RPMI8226 (cell line): ENCODE measurements around the gene ZNF225.
"Not testable (repeated sequence)": the region's sequence is repeated elsewhere in the genome, so short reads cannot be mapped to it uniquely, and the experiment has no call there.

Source experiments
- DNase-seq: peaks from one replicate; pipeline ENCODE4 v3.0.0-alpha.2; 2015

ZNF225 gene

DNA sequence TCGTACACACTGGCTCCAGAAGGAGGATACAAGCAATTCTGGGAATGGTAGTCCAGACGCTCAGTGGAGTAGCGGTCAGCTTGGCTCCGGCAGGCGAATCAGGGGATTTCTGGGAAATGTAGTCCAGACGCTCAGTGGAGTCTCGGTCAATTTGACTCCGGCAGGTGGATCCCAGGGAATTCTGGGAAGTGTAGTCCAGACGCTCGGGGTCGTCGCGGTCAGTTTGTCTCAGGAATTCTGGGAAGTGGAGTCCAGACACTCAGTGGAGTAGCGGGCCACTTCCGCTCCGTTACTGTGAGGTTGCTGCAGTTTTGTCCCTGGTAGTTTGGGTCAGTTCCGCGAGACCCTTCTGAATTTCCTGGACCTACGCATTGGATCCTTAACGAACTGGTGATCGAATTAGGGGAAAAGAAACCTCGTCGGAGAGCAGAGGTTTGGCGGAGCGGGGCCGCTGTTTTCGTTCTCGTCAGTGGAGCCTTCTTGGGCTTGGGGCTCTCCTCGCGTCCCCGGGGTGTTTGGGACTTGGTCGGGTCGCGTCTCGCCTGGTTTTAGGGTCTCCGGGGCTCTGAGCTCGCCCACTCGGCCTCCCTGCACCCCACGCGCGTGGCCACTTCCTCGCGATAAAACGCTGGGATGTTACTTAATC is at the start of gene ZNF225:
TSS of gene ZNF225 (plus strand) at position 262 of the 646 bp plus-strand sequence. CDS start 2,429 bp downstream, outside the sequence.
- peak; percentile 94 for DNase-seq

GRCh38 chr19:44066305-44066704 is 46.9 kb upstream of the ZNF225 start:
- DNase-seq = no peak

GRCh38 chr19:44069415-44069814 is 43.8 kb upstream of the ZNF225 start:
- no peak for DNase-seq

GRCh38 chr19:44071824-44072542 is 41.2 kb upstream of the ZNF225 start, which contains the start of gene ZNF284:
ZNF284 (plus strand) TSS chr19:44072159; CDS start chr19:44076390, 4,231 bp downstream.
- DNase-seq = peak; percentile 78

DNA sequence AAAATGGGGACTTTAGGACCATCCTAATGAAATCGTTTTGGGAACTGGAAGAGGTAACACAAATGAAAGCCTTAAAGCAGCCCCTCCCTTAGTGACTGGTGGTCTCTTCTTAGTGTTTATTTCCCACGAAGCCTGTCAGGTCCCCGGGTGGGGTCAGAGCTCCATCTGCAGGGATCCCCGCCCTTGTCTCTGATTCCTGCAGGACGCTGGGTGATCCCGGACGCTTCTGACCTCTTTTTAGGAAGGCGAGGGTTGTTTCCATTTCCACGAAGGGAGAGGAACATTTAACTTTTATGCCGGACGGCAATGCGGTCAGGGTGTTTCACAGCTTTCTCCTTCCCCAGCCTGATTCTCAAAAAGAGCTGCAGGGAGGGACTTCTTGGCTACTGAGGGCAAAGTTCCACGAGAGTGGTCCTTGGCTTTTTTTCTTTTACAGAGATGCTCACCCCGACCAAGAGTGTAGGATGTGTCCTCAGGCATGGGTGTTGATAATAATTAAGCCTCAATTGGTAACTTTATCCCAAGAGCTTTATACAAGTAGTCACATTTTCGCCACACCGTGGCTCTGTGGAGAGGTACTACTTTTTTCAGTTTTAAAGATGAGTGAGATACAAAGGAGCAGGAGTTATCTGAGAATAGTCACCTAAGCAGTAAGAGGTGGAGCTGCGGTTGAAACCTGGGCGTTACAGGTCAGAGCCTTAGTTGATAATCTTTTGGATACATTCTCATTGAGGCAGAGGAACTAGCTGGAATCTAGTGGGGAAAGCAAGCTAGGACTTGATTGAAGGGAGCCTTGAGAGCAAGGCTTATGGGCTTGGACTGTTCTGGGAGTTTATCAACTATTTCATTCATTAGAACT is 40.4 kb upstream of the ZNF225 start:
- DNase-seq = no peak

GRCh38 chr19:44076325-44076724 is 36.9 kb upstream of the ZNF225 start:
- DNase-seq = no peak

- DNase-seq = no peak
Measured at GRCh38 chr19:44092108-44092507, 21.1 kb upstream of the ZNF225 start.

- DNase-seq = peak; percentile 89
Measured at GRCh38 chr19:44093931-44094765, 19.1 kb upstream of the ZNF225 start, which contains the start of gene ZNF224. ZNF224 (plus strand) TSS chr19:44094361; CDS start chr19:44097874, 3,513 bp downstream.

DNA sequence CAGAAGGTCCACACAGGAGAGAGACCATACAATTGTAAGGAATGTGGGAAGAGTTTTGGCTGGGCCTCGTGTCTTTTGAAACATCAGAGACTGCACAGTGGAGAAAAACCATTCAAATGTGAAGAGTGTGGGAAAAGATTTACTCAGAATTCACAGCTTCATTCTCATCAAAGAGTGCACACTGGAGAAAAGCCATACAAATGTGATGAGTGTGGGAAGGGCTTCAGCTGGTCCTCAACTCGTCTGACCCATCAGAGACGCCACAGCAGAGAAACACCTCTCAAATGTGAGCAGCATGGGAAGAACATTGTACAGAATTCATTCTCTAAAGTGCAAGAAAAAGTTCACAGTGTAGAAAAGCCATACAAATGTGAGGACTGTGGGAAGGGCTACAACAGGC is 5.4 kb upstream of the ZNF225 start:
- no peak for DNase-seq

- DNase-seq = no peak
Measured at GRCh38 chr19:44109458-44109857, 3.7 kb upstream of the ZNF225 start.

DNA sequence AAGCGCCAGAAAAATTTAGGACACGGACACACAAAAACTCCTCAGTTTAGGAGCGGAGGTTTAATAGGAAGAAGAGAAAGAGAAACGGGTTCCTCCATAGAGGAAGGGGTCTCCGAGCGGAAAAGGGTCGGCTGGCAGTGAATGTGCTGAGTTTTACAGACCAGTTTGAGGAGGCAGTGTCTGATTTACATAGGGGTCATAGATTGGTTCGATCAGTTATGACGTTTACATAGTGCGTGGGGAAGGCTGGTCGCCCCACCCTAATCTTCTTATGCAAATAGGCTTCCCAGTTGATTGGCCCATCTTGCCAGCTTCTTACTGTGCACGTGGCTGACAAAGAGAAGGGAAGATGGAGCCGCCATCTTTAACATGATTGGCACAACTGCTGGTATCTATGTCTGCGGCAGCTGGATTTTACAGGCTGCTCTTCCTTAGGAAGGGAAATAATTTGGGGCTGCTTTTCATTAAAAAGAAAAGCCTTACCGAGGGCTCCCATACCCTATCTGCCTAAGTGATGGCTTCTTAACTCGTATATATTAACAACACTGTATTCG is 1.2 kb upstream of the ZNF225 start:
- no peak for DNase-seq

DNA sequence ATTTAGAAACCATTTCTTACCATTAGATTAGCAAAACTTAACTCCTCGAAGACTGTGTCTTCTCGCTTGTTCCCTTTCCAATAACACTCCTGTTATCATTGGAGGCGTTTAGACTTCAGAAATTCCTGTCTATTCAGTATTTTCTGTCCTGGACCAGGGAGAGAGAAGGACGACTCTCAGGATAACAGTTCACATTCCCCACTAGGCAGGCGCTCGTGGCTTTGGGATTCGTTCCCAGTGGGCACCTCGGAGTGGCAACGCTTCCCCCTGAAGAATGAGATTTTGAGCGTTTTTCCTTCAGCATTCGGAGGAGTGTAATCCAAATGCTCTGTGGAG is 429 bp upstream of the ZNF225 start:
- peak; percentile 2 for DNase-seq

GRCh38 chr19:44113784-44114390 is 688 bp downstream of the ZNF225 start:
- no peak for DNase-seq

- DNase-seq = not testable (repeated sequence)
Measured at GRCh38 chr19:44121162-44121561, 8.0 kb downstream of the ZNF225 start.

- DNase-seq = no peak
Measured at GRCh38 chr19:44131955-44132354, 18.8 kb downstream of the ZNF225 start.

GRCh38 chr19:44141191-44142058 is 28.2 kb downstream of the ZNF225 start, which contains the start of gene ZNF234:
ZNF234 (plus strand) TSS chr19:44141554; CDS start chr19:44144633, 3,079 bp downstream.
- DNase-seq = peak; percentile 67

DNA sequence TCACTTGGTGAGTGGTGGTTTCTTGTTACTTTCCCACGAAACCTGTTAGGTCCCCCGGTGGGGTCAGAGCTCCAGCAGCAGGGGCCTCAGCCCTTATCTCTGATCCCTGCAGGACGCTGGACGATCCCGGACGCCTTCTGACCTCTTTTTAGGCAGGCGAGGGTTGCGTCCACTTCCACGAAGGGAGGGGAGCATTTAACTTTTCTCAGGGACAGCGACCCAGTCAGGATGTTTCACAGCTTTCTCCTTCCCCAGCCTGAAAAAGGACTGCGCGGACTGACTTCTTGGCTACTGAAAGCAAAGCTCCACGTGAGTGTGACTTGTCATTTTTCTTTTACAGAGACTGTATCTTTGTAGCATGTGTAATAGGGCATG is 28.8 kb downstream of the ZNF225 start:
- DNase-seq = peak; percentile 3

DNA sequence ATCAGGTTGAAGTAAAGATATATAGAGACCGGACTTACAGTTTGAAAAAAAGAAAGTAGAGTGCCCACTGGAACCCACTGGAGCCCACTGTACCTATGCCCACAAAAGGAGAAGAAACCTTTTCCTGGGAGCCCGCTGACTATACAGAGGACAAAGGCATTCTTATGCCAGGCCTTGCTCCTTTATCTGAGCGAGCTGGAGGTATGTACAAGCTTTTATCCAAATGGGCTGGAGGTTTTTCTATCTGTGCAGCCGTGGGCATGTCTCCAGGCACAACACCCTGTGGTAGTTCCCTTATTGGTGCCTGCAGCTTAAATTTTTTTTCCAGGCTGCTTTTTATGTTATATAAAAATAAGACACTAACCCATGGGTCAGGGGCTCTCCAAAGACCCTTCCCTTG is 36.6 kb downstream of the ZNF225 start:
- DNase-seq = no peak

- DNase-seq = no peak
Measured at GRCh38 chr19:44151491-44151890, 38.3 kb downstream of the ZNF225 start.

GRCh38 chr19:44156475-44156874 is 43.3 kb downstream of the ZNF225 start:
- no peak for DNase-seq

- no peak for DNase-seq
Measured at GRCh38 chr19:44163789-44164188, 50.6 kb downstream of the ZNF225 start.
